Right atrium auricular region (tissue), 2 donors: Measurements from ENCODE around the gene KIRREL3. TPM values are rescaled to one million over a fixed set of nuclear protein-coding genes. Genes with fewer than 3 reads are reported as not detected.

ENCODE experiments used
- DNase-seq: peaks from one replicate; pipeline ENCODE4 v3.0.0-alpha.2; 2019; ENCODE audit warnings: low spot score
- H3K27ac ChIP-seq, 2 donors: fragments of 200-600 bp; sonication (generic); 1 replicate in 1 of 2; 2 replicates in 1 of 2; pipeline ENCODE4 v1.5.1; 2016 to 2019
- H3K27me3 ChIP-seq, 2 donors: fragments of 200-600 bp; sonication (generic); one replicate each; pipeline versions ENCODE4 v1.5.1 to v1.6.0; 2017 to 2019
- H3K36me3 ChIP-seq: fragments of 200-600 bp; sonication (generic); one replicate; pipeline ENCODE4 v1.5.1; 2016
- H3K4me1 ChIP-seq, 2 donors: fragments of 200-600 bp; sonication (generic); one replicate each; pipeline versions ENCODE4 v1.5.1 to v1.6.0; 2017 to 2019
- H3K4me3 ChIP-seq, 2 donors: fragments of 200-600 bp; sonication (generic); 1 replicate in 1 of 2; 2 replicates in 1 of 2; pipeline ENCODE4 v1.5.1; 2017 to 2019; ENCODE audit warnings: mild to moderate bottlenecking in 1 of 2, moderate library complexity in 1 of 2
- H3K9me3 ChIP-seq, 2 donors: fragments of 200-600 bp; sonication (generic); one replicate each; pipeline ENCODE4 v1.5.1; 2019
- total RNA-seq, 2 donors: library from RNA; depleted of rRNA; stranded (reverse); fragments of >200 nt; gene quantifications; one replicate each; pipeline ENCODE4 v1.1.0, GENCODE V29; 2016
- TF ChIP-seq, protein P1 (sequence below), 2 donors: fragments of 200-600 bp; sonication (generic); IDR thresholded peaks; one replicate each; pipeline ENCODE4 v1.5.1; 2019; ENCODE audit warnings: antibody characterized with exemption in 2 of 2

KIRREL3 gene
- total RNA-seq, 2 donors from 2014 or later: 0.51 to 0.74 TPM

DNA sequence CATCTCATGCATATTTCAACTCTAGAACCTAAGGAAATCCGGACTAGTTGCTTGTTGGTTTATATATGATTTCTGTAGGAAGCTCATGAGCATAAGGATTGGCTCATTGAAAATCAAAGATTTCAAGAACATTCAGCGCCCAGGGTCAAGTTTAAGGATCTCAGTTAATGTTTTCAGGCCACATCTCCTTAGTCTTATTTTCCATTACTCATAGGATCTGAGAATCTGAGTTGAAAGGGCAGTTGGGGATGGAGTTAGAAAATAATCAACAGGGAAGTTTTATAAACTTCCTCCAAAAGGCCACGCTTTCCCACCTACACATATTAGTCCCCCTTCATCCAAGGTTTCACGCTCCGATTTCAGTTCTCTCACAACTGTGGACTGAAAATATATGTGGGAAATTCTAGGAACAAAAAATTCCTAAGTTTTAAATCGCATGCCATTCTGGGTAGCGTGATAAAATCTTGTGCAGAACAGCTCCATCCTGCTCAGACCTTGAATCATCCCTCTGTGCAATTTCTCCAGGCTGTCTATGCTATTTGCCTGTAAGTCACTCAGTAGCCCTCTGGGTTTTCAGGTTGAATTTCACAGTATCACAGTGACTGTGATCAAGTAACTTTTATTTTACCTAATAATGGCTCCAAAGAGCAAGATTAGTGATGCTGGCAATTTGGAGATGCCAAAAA, 160.2 kb downstream of the KIRREL3 start:
- DNase-seq: no peak
- no peaks in the 10 kb centered on the region for H3K4me1 ChIP-seq
- TF ChIP-seq, protein P1, sequence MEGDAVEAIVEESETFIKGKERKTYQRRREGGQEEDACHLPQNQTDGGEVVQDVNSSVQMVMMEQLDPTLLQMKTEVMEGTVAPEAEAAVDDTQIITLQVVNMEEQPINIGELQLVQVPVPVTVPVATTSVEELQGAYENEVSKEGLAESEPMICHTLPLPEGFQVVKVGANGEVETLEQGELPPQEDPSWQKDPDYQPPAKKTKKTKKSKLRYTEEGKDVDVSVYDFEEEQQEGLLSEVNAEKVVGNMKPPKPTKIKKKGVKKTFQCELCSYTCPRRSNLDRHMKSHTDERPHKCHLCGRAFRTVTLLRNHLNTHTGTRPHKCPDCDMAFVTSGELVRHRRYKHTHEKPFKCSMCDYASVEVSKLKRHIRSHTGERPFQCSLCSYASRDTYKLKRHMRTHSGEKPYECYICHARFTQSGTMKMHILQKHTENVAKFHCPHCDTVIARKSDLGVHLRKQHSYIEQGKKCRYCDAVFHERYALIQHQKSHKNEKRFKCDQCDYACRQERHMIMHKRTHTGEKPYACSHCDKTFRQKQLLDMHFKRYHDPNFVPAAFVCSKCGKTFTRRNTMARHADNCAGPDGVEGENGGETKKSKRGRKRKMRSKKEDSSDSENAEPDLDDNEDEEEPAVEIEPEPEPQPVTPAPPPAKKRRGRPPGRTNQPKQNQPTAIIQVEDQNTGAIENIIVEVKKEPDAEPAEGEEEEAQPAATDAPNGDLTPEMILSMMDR (IDR thresholded peaks at IDR 0.05): no peak
- H3K27me3 ChIP-seq: no peaks in the 10 kb centered on the region
- H3K9me3 ChIP-seq: no peaks in the 10 kb centered on the region
- no peaks in the 10 kb centered on the region for H3K36me3 ChIP-seq
- no peak overlapping the region for H3K27ac ChIP-seq
- H3K4me3 ChIP-seq: no peak overlapping the region

DNA sequence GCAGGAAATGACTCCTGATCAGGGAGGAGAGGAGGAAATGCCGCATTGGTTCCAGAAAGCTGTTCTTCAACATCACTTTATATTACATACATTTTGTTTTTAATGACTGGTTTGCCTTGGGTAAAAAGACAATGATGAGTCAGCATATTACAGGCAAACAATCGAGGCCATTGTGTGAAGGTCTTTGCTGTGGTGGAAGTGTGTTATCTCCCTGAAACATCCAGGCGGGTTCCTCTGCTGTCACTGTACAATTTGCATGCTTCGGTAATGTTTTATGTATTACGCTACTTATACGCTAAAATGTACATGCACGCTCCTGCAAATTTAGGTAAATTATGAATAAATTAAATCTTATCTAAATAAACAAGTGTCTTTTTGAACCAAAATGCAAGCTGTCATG, 161.1 kb downstream of the KIRREL3 start:
- Histone ChIP-seq H3K4me1 (no peaks in the 10 kb centered on the region), H3K4me3 (no peak overlapping the region), H3K27me3 (no peaks in the 10 kb centered on the region), H3K27ac (no peak overlapping the region), H3K36me3 (no peaks in the 10 kb centered on the region), H3K9me3 (no peaks in the 10 kb centered on the region)
- TF ChIP-seq, protein P1 (IDR thresholded peaks at IDR 0.05): no peak
- DNase-seq: no peak

DNA sequence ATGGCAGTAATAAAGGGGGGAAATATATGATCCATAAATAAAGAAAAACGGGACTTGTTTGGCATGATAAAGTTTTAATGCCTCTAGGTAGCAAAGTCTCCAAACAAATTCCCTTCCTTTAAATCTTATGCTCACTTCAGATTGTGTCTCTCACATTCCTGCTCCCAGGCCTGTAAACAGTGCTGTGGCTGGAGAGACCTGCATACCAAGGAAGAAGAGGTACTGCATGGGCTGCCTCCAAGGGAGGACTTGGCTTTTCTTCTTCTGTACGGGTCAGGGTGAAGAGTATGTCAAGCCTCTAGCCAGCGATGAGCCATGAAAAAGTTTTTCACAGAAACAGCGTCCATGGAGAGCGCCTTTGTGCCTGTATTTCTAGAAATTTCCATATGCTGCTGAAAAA, 161.8 kb downstream of the KIRREL3 start:
- no peaks in the 10 kb centered on the region for H3K9me3 ChIP-seq
- H3K4me3 ChIP-seq: no peak overlapping the region
- no peak for DNase-seq
- H3K4me1 ChIP-seq: no peaks in the 10 kb centered on the region
- no peak overlapping the region for H3K27ac ChIP-seq
- TF ChIP-seq, protein P1 (IDR thresholded peaks at IDR 0.05): no peak
- H3K27me3 ChIP-seq: no peaks in the 10 kb centered on the region
- no peaks in the 10 kb centered on the region for H3K36me3 ChIP-seq

DNA sequence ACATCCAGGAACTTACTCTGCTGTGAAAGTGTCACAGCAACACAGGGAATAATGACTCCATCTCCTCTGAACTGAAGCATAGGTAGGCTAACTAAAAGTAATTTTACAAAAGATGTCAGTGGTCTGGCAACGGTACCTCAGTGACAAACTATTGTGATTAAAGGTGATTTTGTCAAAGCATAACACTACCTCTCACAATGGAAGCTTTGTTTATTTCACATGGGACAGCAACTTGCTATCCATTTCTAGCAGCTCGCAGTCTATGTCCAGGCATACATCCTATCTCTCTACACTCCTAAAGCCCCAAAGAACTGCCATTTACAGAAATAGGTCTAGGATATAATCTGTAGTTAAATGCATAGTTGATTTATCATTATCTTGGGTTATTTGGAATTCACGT, 163.0 kb downstream of the KIRREL3 start:
- H3K27me3 ChIP-seq: no peaks in the 10 kb centered on the region
- no peaks in the 10 kb centered on the region for H3K4me1 ChIP-seq
- DNase-seq: peak; percentile 26
- TF ChIP-seq, protein P1 (IDR thresholded peaks at IDR 0.05): no peak
- no peaks in the 10 kb centered on the region for H3K36me3 ChIP-seq
- no peak overlapping the region for H3K4me3 ChIP-seq
- H3K9me3 ChIP-seq: no peaks in the 10 kb centered on the region
- no peak overlapping the region for H3K27ac ChIP-seq

DNA sequence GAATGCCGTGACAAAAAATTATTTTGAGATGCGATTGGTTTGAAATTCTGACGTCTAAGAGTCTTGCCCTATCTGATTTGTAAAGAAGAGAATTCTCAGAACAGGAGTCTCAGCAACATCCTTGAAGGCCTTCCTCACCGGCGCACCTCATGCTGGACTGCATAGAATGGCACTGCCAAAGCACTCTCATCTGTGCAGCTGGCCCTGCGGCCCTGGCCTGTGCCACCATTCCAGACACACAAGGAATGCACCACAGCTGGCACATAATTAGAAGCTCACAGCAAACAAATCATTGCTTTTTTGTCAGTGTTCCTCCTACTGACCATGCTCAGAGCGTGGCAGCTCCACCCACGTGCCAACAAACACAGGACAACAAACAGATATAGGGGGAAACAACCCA, 166.0 kb downstream of the KIRREL3 start:
- H3K36me3 ChIP-seq: no peaks in the 10 kb centered on the region
- no peaks in the 10 kb centered on the region for H3K9me3 ChIP-seq
- no peaks in the 10 kb centered on the region for H3K27me3 ChIP-seq
- H3K4me1 ChIP-seq: no peaks in the 10 kb centered on the region
- H3K27ac ChIP-seq: no peak overlapping the region
- DNase-seq: peak; percentile 57
- TF ChIP-seq, protein P1 (IDR thresholded peaks at IDR 0.05): no peak
- no peak overlapping the region for H3K4me3 ChIP-seq

DNA sequence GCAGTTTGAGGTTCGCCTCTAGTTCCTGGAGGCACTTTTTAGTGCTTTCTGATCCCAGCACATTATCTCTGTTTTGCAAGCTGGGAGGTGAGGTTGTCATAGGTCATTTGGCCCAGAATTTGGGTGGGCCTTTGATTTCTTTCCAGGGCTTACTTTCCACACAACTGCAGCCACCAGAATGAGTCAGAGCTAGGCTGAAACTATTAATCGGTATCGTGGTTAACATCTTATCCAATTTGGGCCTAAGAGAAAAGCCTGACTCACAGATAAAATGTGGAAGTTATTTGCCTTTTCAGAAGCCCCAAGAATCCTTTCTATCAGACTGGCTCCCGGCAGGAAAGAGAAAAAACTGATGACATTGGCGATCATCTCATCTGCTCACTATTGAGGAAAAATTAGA, 166.4 kb downstream of the KIRREL3 start:
- no peaks in the 10 kb centered on the region for H3K27me3 ChIP-seq
- peak; percentile 34 for DNase-seq
- no peak overlapping the region for H3K4me3 ChIP-seq
- no peak overlapping the region for H3K27ac ChIP-seq
- H3K36me3 ChIP-seq: no peaks in the 10 kb centered on the region
- TF ChIP-seq, protein P1 (IDR thresholded peaks at IDR 0.05): no peak
- no peaks in the 10 kb centered on the region for H3K4me1 ChIP-seq
- H3K9me3 ChIP-seq: no peaks in the 10 kb centered on the region
